ENCODE results near the gene SRC. TPM values are rescaled to one million over a fixed set of nuclear protein-coding genes. Genes with fewer than 3 reads are reported as not detected.

The SRC gene
- total and polyA plus RNA-seq, 2 donors from 2014 or later = 28.5 to 70.0 TPM

DNA sequence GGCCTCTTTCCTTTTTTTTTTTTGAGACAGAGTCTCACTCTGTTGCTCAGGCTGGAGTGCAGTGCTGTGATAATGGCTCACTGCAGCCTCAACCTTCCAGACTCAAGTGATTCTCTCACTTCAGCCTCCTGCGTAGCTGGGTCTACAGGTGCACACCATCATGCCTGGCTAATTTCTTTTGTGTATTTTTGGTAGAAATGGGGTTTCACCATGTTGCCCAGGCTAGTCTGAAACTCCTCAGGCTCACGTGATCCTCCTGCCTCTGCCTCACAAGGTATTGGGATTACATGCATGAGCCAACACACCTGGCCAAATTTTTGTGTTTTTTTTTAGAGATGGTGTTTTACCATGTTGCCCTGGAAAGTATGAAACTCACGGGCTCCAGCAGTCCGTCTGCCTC is 29.3 kb downstream of the SRC start:
- peak in 1 of 5 donors; percentile 0 for DNase-seq
- H3K4me3 ChIP-seq (ENCODE audit: low read length in 3 of 3) = no peak overlapping the region

DNA sequence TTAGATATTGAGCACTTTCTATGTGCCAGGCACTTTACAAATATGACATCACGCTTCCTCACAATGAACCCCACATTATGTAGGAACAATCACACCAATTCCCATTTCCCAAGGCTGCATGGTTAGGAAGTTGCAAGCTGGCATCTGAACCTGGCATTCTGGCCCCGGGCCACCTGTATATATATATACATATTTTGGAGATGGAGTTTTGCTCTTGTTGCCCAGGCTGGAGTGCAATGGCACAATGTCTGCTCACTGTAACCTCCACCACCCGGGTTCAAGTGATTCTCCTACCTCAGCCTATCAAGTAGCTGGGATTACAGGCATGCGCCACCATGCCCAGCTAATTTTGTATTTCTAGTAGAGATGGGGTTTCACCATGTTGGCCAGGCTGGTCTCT is 30.4 kb downstream of the SRC start:
- Histone ChIP-seq H3K9ac (ENCODE audit: low read length in 3 of 3) (no peak overlapping the region), H3K4me1 (ENCODE audit: control insufficient read depth in 2 of 3, insufficient read depth in 2 of 3, low read depth in 1 of 3, low read length in 3 of 3) (no peaks in the 10 kb centered on the region), H3K4me3 (ENCODE audit: low read length in 3 of 3) (no peak overlapping the region), H3K27me3 (ENCODE audit: control insufficient read depth, insufficient read depth, low read length) (no peaks in the 10 kb centered on the region), H3K9me3 (ENCODE audit: control insufficient read depth in 2 of 3, insufficient read depth in 1 of 3, low read length in 3 of 3) (no peaks in the 10 kb centered on the region), H3K36me3 (ENCODE audit: control insufficient read depth in 2 of 3, insufficient read depth in 3 of 3, low read length in 3 of 3) (peaks cover 2 to 8% (median 2%) of the 10 kb centered on the region in 3 donors), H3K27ac (ENCODE audit: low read depth in 2 of 2, low read length in 2 of 2) (no peak overlapping the region)
- TF ChIP-seq CTCF (IDR thresholded peaks at IDR 0.05; ENCODE audit: borderline replicate concordance, extremely low read depth, insufficient read depth) = no peak
- intact Hi-C loops (cut with DNase I) = no loop called here
- DNase-seq = no peak
- no peak for FAIRE-seq

More for the DNA sequence above, 29.3 kb downstream of the SRC start:
- H3K27ac ChIP-seq (ENCODE audit: low read depth in 2 of 2, low read length in 2 of 2) = no peak overlapping the region
- intact Hi-C loops (cut with DNase I) = no loop called here
- peaks cover 2 to 8% (median 2%) of the 10 kb centered on the region in 3 donors for H3K36me3 ChIP-seq (ENCODE audit: control insufficient read depth in 2 of 3, insufficient read depth in 3 of 3, low read length in 3 of 3)
- FAIRE-seq = no peak
- H3K27me3 ChIP-seq (ENCODE audit: control insufficient read depth, insufficient read depth, low read length) = no peaks in the 10 kb centered on the region
- H3K9me3 ChIP-seq (ENCODE audit: control insufficient read depth in 2 of 3, insufficient read depth in 1 of 3, low read length in 3 of 3) = no peaks in the 10 kb centered on the region
- no peaks in the 10 kb centered on the region for H3K4me1 ChIP-seq (ENCODE audit: control insufficient read depth in 2 of 3, insufficient read depth in 2 of 3, low read depth in 1 of 3, low read length in 3 of 3)
- TF ChIP-seq CTCF (IDR thresholded peaks at IDR 0.05; ENCODE audit: borderline replicate concordance, extremely low read depth, insufficient read depth) = no peak
- no peak overlapping the region for H3K9ac ChIP-seq (ENCODE audit: low read length in 3 of 3)

GRCh38 chr20:37376791-37377190 is 30.9 kb downstream of the SRC start:
- H3K27me3 ChIP-seq (ENCODE audit: control insufficient read depth, insufficient read depth, low read length) = no peaks in the 10 kb centered on the region
- intact Hi-C loops (cut with DNase I) = no loop called here

More at GRCh38 chr20:37376791-37377190, 30.9 kb downstream of the SRC start:
- Histone ChIP-seq H3K4me3 (ENCODE audit: low read length in 3 of 3) (no peak overlapping the region), H3K9me3 (ENCODE audit: control insufficient read depth in 2 of 3, insufficient read depth in 1 of 3, low read length in 3 of 3) (no peaks in the 10 kb centered on the region), H3K36me3 (ENCODE audit: control insufficient read depth in 2 of 3, insufficient read depth in 3 of 3, low read length in 3 of 3) (peaks cover 2 to 8% (median 2%) of the 10 kb centered on the region in 3 donors), H3K27ac (ENCODE audit: low read depth in 2 of 2, low read length in 2 of 2) (no peak overlapping the region), H3K9ac (ENCODE audit: low read length in 3 of 3) (no peak overlapping the region), H3K4me1 (ENCODE audit: control insufficient read depth in 2 of 3, insufficient read depth in 2 of 3, low read depth in 1 of 3, low read length in 3 of 3) (no peaks in the 10 kb centered on the region)
- no peak for FAIRE-seq
- DNase-seq = peak in 1 of 5 donors; percentile 30
- TF ChIP-seq CTCF (IDR thresholded peaks at IDR 0.05; ENCODE audit: borderline replicate concordance, extremely low read depth, insufficient read depth) = no peak

Measured in kidney (tissue), 14 donors.